HG03135 (cell line): ENCODE measurements around the gene TMEM176A.

Experiments used
- ATAC-seq: cut with Tn5 transposase; IDR thresholded peaks from one replicate; pipeline ENCODE4 v1.9.1; 2021; ENCODE audit warnings: mild to moderate bottlenecking, moderate library complexity; ENCODE audit not compliant: unreplicated experiment

TMEM176A gene

GRCh38 chr7:150787321-150788281, 13.0 kb upstream of the TMEM176A start:
- ATAC-seq, result no peak

- no peak for ATAC-seq
Measured at GRCh38 chr7:150788474-150789269, 11.9 kb upstream of the TMEM176A start.

- ATAC-seq, result no peak
Measured at GRCh38 chr7:150790416-150791075, 10.0 kb upstream of the TMEM176A start.

GRCh38 chr7:150791304-150791703, 9.3 kb upstream of the TMEM176A start:
- ATAC-seq, result no peak

- no peak for ATAC-seq
Measured at GRCh38 chr7:150791746-150792452, 8.7 kb upstream of the TMEM176A start.

- ATAC-seq, result no peak
Measured at GRCh38 chr7:150793569-150794238, 6.9 kb upstream of the TMEM176A start.

- no peak for ATAC-seq
Measured at GRCh38 chr7:150797661-150798060, 2.9 kb upstream of the TMEM176A start.

- no peak for ATAC-seq
Measured at GRCh38 chr7:150799156-150799555, 1.4 kb upstream of the TMEM176A start.

GRCh38 chr7:150799741-150800580, 608 bp upstream of the TMEM176A start, which contains the start of gene TMEM176B:
Gene TMEM176B, minus strand, starts transcription at chr7:150800364. Its CDS starts 3,795 bp downstream, at chr7:150796569.
- no peak for ATAC-seq

- no peak for ATAC-seq
Measured at GRCh38 chr7:150801242-150801945, 825 bp downstream of the TMEM176A start.

GRCh38 chr7:150801946-150802771, 1.6 kb downstream of the TMEM176A start:
- ATAC-seq, result no peak

- ATAC-seq, result no peak
Measured at GRCh38 chr7:150803161-150803860, 2.7 kb downstream of the TMEM176A start.

- no peak for ATAC-seq
Measured at GRCh38 chr7:150804802-150805201, 4.2 kb downstream of the TMEM176A start.

GRCh38 chr7:150805864-150806263, 5.3 kb downstream of the TMEM176A start:
- ATAC-seq, result no peak

GRCh38 chr7:150806454-150806853, 5.9 kb downstream of the TMEM176A start:
- ATAC-seq, result no peak

GRCh38 chr7:150806863-150807262, 6.3 kb downstream of the TMEM176A start:
- ATAC-seq, result no peak
